GM21381 (cell line): Measurements from ENCODE around the gene BBOX1.
"Not testable (repeated sequence)": the region's sequence is repeated elsewhere in the genome, so short reads cannot be mapped to it uniquely, and the experiment has no call there.

Experiments used
- ATAC-seq: cut with Tn5 transposase; IDR thresholded peaks from one replicate; pipeline ENCODE4 v1.9.1; 2021; ENCODE audit warnings: mild to moderate bottlenecking, moderate library complexity; ENCODE audit not compliant: unreplicated experiment

The BBOX1 gene, protein sequence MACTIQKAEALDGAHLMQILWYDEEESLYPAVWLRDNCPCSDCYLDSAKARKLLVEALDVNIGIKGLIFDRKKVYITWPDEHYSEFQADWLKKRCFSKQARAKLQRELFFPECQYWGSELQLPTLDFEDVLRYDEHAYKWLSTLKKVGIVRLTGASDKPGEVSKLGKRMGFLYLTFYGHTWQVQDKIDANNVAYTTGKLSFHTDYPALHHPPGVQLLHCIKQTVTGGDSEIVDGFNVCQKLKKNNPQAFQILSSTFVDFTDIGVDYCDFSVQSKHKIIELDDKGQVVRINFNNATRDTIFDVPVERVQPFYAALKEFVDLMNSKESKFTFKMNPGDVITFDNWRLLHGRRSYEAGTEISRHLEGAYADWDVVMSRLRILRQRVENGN

DNA sequence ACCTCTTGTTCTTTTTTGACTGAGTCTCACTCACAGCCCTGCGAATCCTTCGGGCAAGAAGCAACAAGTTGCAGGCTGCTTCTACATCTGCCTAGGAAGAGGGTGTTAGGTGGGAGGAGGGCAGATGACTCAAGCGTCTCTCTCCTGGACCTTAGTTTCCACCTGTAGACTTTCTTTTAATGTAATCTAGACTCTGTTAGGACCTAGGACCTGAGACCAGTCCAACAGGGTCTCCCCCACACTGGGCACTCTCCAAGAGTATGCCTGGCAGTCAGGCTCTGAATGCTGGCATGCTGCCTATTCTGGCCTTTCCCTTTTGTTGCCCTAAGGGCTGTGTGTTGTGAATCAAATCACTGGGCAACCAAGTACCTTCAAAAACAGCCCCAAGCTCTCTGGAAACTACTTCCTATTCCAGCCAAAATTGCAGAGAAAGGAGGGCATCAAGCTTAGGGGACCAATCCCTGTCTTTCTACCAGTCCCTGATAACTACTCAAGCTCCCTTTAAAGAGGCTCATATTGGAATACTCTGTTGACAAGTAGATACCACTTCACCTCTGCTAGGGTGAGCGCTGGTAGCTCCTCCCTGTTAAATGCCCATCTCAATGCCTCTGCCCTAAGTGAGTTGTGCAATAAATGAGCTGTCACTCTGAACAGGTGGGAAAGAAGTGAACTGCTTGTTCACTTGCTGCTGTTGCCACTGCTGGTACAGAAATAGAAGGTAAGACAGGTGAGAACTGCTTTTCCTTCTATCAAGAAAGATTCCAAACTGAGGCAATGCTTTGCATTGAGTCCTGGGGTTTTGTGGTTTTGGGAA lies at the start of gene BBOX1:
Gene BBOX1, plus strand, starts transcription at position 514 of the 814 bp plus-strand sequence. CDS start 14,616 bp downstream, outside the sequence.
- no peak for ATAC-seq

DNA sequence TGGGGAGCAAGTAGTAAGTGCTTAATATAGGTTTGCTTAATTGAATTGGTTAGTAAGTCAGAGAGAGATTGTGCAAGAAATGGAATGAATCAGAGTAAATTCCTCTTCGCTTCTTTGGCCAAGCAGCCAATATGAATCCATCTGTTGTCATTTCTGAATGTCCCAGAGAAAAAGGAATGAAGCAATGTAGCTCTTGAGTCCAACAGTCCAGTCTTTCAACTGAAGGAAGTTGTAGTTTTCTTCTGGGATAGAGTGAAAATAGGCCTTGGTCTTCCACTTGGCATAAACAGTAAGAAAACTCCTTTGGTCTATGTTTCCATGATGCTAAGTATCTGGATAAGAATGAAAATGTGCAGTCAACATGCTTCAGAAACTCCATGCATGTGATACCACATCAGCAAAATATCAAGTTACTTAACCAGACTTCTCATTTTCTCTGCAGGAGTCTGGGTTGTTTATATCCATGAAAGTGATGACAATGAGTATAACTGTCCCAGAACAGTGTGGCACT lies 48.5 kb upstream of the BBOX1 start:
- no peak for ATAC-seq

DNA sequence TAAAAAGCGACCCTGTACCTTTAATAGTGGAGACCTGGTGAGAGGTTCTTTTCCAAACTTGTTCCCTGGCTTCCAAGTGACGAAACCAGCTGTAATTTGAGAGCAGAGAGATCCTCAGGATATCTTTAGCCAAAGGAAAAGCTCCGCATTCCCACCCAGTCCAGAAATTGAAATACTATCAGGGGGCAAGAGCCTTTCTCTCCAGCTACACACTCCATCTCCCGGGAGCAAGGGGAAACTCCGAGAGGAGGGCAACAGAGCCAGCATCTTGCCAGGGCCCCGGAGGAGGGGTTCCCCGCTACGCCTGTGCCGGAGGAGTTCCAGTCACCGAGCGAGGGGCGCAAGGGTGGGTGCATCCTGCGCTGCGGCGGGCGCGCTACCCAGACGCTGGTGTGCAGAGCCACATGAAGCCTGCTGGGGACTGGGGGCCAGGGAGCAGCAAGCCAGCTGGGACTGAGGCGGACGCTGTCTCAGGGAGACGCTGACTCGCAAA lies 46.6 kb upstream of the BBOX1 start, which contains the start of gene FIBIN:
Gene FIBIN, plus strand, starts transcription at position 148 of the 493 bp plus-strand sequence. CDS start 415 bp downstream, outside the sequence.
- ATAC-seq, result no peak

DNA sequence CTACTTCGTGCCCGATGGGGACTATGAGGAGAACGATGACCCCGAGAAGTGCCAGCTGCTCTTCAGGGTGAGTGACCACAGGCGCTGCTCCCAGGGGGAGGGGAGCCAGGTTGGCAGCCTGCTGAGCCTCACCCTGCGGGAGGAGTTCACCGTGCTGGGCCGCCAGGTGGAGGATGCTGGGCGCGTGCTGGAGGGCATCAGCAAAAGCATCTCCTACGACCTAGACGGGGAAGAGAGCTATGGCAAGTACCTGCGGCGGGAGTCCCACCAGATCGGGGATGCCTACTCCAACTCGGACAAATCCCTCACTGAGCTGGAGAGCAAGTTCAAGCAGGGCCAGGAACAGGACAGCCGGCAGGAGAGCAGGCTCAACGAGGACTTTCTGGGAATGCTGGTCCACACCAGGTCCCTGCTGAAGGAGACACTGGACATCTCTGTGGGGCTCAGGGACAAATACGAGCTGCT lies 46.0 kb upstream of the BBOX1 start:
- no peak for ATAC-seq

DNA sequence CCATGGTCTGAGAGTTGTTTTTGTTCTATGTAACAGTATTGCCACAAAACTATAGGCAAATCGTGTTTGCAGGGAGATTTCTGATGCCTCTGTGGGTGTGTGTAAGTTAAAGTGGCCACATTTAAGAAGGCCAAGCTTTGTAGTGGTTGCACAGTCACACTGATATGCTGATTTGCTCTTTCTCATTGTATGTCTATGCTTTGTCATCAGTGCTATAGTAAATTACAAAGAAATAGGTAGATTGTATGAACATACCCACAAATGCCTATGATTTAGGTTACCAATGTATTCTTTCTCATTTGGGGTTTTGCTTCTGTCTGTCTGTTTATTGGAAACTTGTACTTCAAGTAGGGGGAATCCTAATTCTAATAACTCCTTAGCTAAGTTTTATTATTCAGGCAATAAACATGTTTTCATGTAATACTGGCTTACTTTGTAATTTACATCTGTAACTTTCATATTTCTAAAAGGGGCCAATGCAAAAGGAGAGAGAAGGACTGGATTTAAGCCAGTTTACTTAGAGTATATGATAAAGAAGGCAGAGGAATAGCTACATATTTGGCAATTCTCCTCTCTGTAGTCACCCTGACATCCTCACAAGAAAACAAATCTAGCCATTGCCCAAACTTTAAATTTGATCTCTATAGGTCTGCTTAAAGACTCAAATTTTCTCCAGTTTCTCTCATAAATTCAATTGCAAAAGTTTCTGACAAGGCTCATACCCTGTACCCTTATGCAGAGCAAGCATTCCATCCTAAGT lies 44.7 kb upstream of the BBOX1 start:
- no peak for ATAC-seq

DNA sequence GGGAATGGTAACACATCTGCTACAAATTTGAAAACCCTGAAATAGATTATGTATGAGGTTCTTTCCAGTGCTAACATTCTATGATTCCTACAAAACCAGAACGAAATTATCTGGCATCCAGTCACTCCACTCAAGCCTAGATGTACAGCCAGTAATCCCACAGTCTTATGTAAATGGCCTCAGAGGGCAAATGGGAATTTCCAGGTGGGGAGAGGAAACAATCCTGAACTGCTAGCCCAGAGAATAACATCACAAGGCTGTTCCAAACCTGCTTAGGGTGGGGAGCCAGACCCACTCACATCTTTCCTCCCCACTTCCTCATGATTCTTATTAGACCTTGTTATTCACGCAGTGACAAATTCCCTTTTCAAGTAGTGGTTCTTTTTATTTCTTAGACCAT lies 43.2 kb upstream of the BBOX1 start:
- no peak for ATAC-seq

DNA sequence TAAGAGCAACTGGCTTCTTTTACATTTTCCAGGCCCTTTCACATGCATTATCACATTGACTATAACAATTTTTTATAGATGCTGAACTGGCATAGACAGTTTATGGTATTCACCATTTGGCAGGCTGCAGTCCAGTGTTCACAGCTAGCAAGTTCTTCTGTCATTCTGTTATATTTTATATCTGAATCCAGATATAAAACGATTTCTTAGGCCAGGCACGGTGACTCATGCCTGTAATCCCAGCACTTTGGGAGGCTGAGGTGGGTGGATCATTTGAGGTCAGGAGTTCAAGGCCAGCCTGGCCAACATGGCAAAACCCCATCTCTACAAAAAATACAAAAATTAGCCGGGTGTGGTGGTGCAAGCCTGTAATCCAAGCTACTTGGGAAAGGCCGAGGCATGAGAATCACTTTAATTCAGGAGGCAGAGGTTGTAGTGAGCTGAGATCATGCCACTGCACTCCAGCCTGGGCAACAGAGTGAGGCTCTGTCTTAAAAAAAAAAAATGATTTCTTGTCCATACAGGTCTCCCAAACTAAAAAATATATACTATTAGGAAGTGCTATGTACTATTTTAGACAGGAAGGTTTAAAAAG lies 39.4 kb upstream of the BBOX1 start:
- not testable (repeated sequence) for ATAC-seq

DNA sequence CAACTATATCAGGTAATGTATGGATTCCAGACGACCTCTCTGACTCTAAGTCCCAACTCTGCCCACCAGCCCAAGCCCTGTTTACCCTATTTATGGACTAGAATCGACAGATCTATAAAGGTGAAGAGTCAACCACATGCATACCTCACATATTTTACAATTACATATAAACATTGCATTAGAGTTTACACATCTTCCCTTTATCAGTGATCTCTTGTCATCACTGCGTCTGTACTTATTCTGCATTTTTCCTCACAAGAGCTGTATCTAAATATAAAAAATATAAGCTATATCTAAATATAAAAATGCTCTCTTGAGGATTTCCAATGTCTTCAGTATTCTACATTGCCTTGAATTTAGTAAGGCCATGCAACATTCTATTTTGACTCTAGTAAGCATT lies 38.2 kb upstream of the BBOX1 start:
- ATAC-seq, result no peak

DNA sequence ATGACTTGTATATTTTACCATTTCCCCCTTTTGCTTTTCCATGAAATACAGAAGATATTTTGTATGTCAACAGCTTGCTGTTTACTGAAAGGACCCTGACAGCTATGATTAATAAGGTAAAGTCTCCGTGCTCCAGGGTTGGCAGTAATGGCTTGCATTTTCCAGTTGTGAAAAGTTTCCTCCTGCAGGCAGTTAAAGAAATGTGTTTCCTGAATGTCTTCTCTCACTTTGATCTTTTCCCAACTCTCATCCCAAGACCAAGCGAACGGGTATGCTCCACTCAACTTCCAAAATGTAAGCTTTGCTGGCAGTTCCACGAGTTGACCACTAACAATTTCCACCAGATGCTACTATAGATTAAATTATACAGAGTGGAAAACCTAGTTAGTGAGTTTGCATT lies 37.8 kb upstream of the BBOX1 start:
- no peak for ATAC-seq

DNA sequence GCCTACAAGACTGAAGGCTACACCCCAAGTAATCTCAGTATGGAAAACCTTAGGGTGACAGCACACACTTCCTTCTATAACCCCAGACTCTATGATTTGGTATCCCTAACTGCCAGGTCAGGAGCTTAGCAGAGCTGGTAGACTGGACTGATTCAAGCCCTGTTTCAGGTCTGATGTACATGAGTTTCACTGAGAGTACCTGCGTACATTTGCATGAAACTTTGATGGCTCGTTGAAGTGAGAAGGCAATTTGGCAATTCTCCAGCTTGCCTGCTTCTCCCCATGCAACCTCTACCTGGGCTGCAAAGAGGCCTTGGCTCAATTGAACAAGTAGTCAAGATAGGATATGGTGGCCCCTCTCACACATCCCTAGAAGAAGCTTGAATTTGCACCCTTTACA lies 36.5 kb upstream of the BBOX1 start:
- ATAC-seq, result no peak

DNA sequence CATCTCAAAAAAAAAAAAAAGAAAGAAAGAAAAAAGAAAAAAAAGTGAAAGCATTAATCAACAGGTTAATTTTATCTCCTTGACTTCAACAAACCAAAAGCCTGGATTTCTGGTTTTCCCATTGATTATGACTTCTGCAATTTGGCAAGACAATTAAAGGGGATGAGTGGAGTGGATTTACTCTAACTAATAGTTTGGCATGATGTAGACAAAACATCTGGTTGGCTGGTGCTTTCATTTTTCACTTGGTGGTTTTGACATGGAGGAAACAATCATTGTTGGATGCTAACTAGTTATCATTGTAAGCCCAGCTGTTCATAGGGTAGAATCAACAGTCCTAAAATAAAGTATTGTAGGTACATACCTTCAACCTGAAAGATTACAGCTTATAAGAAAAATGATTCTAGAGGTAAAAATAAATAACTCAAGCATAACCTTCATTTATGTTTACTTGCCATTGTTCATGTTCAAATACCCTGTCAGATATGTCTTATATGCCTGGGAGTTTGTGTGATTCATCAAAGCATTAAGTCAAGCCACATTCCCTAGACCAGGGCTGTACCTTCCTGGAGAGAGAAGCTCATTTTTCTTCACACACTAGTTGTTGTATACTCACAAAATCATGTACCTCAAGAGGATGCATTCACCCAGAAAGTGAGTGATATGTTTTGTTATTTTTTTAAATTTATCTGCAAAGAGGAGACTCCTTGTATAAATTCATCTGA lies 31.6 kb upstream of the BBOX1 start:
- no peak for ATAC-seq

DNA sequence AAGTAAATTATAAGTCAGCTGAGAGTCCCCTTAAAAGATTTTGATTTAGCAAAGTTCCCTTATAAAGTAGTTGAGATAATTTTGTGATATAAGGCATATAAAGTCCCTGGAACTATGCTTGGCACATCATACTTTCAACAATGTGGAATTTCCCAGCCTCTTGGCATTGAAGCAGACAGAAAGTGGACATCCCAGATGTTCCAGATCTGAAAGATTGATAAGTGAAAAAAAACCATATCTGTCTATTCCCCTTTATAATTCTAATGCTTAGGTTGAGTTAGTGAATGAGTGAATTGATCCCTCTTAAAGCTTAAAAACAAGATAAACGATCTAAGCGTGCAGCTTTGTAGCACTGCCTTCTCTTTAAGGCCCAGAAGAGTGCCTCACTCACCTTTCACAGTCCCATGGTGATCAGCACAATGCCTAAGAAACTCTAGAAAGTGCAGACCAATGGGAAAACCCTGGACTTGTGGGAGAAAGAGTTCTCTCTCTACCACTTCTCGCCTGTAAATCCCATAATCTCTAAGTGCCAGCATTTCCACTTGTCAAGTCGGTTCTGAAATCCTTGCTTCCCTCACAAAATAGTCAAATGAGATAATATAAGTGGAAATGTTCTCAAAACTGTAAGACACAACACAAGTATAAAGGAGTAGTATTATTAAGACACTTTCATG lies 28.9 kb upstream of the BBOX1 start:
- no peak for ATAC-seq

DNA sequence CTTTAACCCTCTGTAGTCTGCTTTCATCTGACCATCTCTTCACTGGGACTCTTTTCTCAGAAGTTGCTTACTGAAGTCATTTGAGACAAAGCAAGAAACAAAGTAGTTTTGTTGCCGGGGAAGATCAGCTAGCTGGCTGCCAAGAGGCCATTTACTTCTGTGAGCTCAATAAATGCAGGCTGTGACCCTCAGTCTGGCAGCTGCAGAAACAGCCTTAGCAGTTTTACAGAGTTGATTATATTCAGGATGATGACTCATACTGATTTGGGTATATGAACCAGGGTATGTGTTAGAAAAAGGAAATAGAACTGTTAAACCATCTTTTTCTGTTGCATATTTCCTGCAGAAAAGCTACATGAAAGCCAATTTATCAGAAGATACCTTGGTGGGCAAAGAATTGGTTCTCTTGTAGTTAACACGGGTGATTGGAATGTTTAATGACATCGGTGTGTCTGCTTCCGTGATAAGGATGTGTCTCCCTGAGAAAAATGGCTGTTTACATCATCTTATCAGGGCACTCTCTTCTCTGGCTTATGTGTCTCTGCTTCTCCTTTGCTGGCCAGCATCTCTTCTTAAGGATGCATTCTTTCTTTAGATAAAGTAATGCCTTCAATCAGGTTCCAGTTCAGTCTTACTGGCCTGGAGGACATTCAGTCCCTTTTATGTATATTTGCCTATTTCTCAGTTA lies 28.2 kb upstream of the BBOX1 start:
- ATAC-seq, result no peak

DNA sequence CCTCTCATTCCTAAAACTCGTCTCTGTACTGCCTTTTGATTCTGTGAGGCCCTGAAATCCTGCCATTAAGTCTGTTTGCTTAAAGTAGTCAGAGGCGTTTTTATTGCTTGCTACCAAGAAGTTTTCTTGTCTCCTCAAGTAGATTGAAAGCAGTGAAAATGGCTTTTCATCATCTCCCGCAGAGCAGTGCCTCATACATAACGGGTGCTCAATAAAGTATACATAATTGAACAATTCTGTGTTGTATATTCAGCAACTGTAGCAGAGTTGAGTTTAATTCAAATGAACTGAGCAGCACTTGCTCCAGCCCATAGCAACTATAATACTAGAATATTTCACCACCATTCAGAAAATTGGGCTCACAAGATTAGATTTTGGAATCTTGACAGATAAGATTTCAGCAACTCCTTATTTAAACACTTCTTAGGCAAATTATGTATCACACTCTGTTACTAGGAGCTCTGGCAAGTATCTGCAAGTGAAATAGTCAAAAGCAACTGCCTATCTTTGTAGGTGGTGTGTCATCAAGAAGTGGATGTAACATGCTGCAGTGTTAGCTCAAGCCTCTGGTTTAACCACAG lies 26.7 kb upstream of the BBOX1 start:
- no peak for ATAC-seq

DNA sequence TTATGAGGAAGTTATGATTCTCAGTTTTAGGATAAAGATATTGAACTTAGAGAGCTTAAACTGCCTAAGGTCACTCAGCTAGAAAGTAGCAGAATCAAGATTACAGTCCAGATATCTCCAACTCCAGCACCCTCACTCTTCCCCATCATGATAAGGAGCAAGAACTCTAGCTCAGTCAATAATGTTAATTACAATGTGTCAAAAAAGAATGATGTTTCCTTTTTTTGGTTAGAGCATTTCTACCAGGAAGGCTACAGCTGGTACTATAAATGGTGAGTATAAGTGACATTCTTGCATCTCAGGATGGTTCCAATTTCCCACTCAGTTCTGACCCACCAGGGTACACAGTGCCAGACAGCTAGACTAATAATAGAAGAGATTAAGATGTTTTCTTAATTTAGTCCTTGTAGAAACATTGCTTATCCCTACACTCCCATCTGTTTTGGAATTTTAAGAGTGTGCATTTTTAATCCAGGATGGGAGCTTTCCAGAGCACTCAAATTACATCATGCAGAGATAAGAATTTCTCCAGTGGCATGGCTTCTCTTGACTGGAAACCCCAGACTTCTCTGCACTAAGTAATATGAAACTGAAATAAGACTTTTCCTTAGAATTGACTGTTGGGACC lies 21.6 kb upstream of the BBOX1 start:
- no peak for ATAC-seq

DNA sequence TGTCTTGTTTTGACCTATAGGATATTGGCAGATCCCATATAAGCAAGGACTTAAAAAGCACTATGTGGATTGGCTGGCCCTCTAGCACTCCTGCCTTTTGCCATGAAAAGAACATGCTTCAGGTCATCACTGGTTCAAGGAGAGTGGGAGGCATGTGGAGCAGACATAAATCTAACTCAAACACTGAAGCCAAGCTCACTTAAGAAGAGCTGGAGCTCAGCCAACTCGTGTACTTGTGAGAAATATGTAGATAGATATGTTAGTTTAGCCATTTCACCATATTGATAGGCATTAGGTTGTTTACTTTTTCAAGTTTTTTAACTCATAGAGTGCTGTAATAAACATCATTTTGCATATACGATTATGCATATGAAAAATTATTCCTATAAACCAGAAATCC lies 19.9 kb upstream of the BBOX1 start:
- no peak for ATAC-seq

DNA sequence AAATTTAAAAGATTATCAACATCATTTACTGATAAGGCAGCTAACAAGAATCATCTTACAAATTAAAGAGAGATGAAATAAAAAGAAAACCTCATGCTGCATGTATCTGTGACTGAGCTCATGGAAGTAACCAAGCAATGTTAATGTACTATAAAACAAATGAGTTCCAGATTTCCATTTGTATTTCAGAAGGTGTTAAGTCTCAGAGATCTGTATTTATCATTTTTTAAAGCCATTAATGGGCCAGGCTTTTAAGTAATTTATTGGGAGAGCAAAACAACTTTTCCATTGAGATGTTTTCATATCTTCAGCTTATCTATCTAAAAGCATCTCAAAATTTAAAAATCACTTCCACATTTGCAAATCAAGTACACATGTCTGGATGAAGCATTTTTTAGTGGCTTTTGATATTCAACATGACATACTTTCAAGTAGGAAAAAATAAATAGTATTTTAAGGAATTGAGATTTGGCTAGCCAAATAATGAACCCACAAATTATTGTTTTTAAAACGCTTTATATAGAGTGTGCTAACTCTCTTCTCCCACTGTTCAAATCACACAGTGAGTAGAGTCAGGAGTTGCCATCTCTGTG lies 17.9 kb upstream of the BBOX1 start:
- no peak for ATAC-seq
